Stomach (tissue), 4 donors: ENCODE results near the gene TRAF3IP1.

Experiments used
- CTCF ChIP-seq, 7 experiments: fragments of 450-650 bp in 4 of 7; fragments of 200-600 bp in 3 of 7; sonication (generic) in 3 of 7; IDR thresholded peaks; one replicate each; pipeline ENCODE4 v1.5.1; 2016 to 2019; ENCODE audit warnings: antibody characterized with exemption in 7 of 7, control low read depth in 2 of 7, mild to moderate bottlenecking in 1 of 7
- EP300 ChIP-seq: sonication (generic); formaldehyde crosslinking; IDR thresholded peaks from one replicate; pipeline ENCODE4 v1.6.1; 2017; ENCODE audit warnings: antibody characterized with exemption
- POLR2A ChIP-seq, 4 donors: fragments of 450-650 bp; IDR thresholded peaks; one replicate each; pipeline ENCODE4 v1.6.1; 2016; ENCODE audit warnings: antibody characterized with exemption in 4 of 4, control low read depth in 2 of 4, mild to moderate bottlenecking in 1 of 4, moderate library complexity in 1 of 4

GRCh38 chr2:238450440-238450861 is 130.1 kb downstream of the TRAF3IP1 start:
- TF ChIP-seq POLR2A (IDR thresholded peaks at IDR 0.05) (no peak), EP300 (no peak), CTCF (IDR thresholded peaks at IDR 0.05) (no peak)
